HG03095 (cell line): Measurements from ENCODE around the gene RAC3.

ENCODE experiments used
- ATAC-seq: cut with Tn5 transposase; IDR thresholded peaks from one replicate; pipeline ENCODE4 v1.9.1; 2021; ENCODE audit warnings: moderate library complexity; ENCODE audit not compliant: unreplicated experiment

The RAC3 gene

GRCh38 chr17:82065638-82066303 lies 34.3 kb downstream of the RAC3 start, which contains the start of gene DUS1L:
TSS of gene DUS1L (minus strand) at chr17:82065804. CDS start at chr17:82065059, 745 bp downstream.
- peak; percentile 52 for ATAC-seq

- ATAC-seq, result no peak
Measured at GRCh38 chr17:82070611-82071010, 39.1 kb downstream of the RAC3 start.

GRCh38 chr17:82072827-82073226 lies 41.3 kb downstream of the RAC3 start:
- ATAC-seq, result no peak

GRCh38 chr17:82073446-82073845 lies 42.0 kb downstream of the RAC3 start:
- no peak for ATAC-seq

GRCh38 chr17:82076018-82076784 lies 44.7 kb downstream of the RAC3 start:
- no peak for ATAC-seq

GRCh38 chr17:82076785-82077591 lies 45.5 kb downstream of the RAC3 start:
- ATAC-seq, result no peak

GRCh38 chr17:82077617-82078358 lies 46.3 kb downstream of the RAC3 start:
- ATAC-seq, result no peak

- ATAC-seq, result no peak
Measured at GRCh38 chr17:82078433-82078832, 47.0 kb downstream of the RAC3 start.

- no peak for ATAC-seq
Measured at GRCh38 chr17:82079001-82079677, 47.7 kb downstream of the RAC3 start.

- no peak for ATAC-seq
Measured at GRCh38 chr17:82080048-82080788, 48.7 kb downstream of the RAC3 start.

- ATAC-seq, result no peak
Measured at GRCh38 chr17:82080789-82081464, 49.4 kb downstream of the RAC3 start.

- ATAC-seq, result no peak
Measured at GRCh38 chr17:82081546-82081945, 50.1 kb downstream of the RAC3 start.

- ATAC-seq, result no peak
Measured at GRCh38 chr17:82081966-82082365, 50.5 kb downstream of the RAC3 start.

- no peak for ATAC-seq
Measured at GRCh38 chr17:82082456-82082855, 51.0 kb downstream of the RAC3 start.

GRCh38 chr17:82083009-82083408 lies 51.5 kb downstream of the RAC3 start:
- no peak for ATAC-seq
